Stimulated activated CD8-positive, alpha-beta memory T cell treated with anti-CD3 and anti-CD28 coated beads, Interleukin-7, amount 100 ng/mL, for 24 hours (primary cell): ENCODE data around the gene CDH3.

Experiments
- DNase-seq: peaks from one replicate; pipeline ENCODE4 v3.0.0-alpha.2; 2020; ENCODE audit warnings: low read depth

Gene CDH3

DNA sequence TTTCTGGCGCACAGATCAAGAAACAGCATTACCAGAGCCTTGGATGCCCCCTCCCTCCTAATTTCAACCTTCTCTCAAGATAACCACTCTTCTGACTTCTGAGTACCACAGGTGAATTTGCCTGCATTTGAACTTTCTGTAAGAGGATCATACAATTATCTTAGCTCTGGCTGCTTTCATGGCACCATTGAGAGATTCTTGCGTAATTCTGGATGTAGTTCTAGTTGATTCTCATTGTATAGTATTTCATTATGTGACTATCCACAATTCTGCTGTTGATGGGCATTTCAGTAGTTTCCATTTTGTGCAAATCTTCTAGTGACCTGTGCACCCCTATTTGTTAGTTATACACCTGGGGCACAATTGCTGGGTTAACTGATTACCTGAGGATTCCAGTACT is 7.5 kb downstream of the CDH3 start:
- no peak for DNase-seq

DNA sequence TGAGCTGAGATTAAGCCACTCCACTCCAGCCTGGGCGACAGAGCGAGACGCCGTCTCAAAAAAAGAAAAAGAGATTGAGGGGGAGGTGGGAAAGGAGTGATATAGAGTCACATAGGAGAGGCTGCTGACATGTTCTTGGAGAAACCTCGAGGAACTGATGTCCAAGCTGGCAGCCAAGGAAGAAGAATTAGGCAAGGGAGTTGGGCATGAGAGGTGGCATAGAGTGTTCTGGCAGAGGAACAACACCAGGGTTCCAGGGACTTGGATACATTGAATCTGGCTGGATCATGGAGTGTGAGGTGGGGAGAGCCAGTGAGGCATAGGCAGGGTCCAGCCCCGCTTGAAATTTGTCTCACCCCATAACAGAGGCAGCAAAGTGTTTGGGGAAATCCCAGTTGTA is 10.7 kb downstream of the CDH3 start:
- DNase-seq = no peak

DNA sequence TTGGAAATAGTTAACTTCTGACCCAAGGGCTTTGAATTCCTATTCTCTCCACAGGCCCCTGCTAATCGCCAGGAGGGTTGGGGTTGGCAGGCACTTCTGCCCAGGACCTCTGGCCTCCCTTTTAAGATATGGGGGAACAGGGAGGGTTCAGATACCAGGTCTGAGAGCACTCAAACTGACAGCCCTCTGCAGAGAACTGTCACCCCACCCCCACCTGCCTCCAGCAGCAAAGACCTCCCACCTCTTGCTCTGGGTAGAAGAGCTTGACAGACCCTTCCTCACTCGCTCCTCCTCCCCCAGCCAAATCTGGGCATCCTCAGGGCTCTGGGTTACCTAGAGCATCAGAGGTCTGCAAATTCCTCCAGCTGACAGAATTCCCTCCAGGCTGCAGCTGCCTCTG is 11.6 kb downstream of the CDH3 start:
- no peak for DNase-seq

DNA sequence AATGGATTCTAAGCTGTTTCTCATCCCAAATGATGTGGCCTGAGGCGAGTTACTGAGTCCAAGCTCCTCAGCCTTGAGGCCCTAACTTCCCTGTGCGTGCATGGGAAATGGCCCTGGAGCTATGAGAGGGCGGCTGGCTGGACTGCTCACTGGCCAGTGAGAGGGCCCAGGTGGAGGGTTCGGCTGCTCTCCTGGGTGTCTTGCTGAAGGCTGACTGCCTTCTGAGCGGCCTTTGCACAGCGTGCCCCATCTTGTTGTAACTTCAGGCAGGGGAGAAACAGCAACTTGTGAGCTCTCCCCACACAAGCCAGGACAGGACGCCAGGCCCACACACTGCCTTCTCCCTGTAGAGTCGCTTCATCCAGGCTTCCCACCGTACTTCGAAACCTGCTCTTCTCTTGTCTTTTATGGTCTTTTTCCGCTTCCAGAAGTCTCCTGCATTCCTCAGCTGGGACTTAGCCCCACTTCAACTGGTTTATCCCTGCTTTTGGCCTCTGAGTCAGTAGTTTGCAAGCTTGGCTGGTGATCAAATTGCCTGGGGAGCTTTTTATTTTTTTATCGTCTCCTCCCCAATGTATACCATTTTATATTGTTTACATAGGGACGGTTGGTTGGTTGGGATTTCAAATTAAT is 13.3 kb downstream of the CDH3 start:
- DNase-seq = no peak

GRCh38 chr16:68658974-68659360 is 13.9 kb downstream of the CDH3 start:
- no peak for DNase-seq

DNA sequence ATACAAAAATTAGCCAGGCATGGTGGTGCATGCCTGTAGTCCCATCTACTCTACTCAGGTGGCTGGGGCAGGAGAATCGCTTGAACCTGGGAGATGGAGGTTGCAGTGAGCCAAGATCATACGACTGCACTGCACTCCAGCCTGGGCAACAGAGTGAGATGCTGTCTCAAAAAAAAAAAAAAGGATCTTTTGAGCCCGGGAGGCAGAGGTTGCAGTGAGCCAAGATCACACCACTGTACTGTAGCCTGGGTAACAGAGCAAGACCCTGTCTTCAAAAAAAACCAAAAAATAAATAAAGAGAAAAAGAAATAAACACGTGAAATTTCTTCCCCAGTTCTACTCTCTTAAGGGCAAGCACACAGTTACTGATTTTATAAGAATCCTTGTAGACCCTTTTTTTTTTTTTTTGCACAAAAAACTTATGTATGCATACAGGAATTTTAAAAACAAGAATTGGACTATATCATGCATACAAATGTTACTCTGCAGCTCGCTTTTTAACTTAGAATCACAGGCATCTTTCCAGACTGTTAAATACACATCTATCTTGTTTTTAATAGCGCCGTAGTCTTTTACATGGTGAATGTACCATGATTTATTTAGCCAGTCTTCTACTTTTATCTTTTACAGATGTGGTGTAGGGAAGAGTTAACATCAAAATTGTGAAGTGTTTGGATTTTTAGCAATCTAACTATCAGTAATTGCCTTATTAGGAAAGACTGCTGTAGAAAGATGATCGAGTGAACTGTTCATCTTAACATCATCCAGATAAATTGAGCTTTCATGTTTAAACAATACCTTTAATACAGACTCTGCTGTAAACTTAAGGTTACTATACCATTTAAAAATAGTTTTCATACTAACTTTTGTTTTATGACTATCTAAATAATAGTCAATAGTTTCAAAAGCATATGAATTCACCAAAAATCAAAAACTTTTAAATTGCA is 14.6 kb downstream of the CDH3 start:
- DNase-seq = no peak

- DNase-seq = no peak
Observed at GRCh38 chr16:68660359-68660795, 15.3 kb downstream of the CDH3 start.

GRCh38 chr16:68662035-68662434 is 16.9 kb downstream of the CDH3 start:
- DNase-seq = no peak

DNA sequence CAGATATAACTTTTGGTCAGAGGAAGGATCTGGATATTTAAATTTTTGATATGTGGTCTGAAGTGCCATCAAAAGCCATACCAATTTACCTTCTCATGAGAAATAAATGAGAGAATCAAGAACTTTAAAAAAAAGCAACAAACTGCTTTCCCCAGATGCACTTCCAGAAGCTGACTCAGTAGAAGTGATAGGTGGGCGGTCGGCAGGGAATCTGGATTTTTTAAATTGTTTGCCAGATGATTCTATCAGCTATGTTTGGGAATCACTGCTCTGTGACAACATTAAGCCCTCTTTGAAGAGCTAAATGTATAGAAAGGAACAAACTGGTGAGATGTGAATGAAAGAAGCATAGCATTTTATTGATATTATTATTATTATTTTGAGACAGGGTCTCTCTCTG is 19.2 kb downstream of the CDH3 start:
- no peak for DNase-seq

- DNase-seq = no peak
Observed at GRCh38 chr16:68665501-68665900, 20.4 kb downstream of the CDH3 start.

DNA sequence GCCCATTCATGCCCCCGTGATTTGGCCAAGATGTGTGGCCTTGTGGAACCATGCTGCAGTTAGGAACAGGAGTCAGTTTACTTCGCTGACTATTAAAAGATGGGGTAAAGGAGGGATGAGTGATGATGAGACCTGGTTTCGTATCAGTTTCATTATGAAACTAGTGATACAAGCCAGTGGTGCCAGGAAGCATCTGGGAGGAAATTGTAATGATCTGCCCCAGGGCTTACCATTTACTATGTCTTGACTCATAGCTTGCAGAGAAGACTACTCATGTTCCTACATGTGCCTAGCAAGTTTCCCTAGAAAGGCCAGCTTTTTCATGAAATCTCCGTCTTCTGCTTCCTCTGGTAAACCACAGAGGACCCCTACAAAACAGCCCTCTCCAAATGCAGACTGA is 23.2 kb downstream of the CDH3 start:
- DNase-seq = no peak

- no peak for DNase-seq
Observed at GRCh38 chr16:68676113-68676860, 31.2 kb downstream of the CDH3 start.

GRCh38 chr16:68681038-68681437 is 35.9 kb downstream of the CDH3 start:
- no peak for DNase-seq

GRCh38 chr16:68685685-68686478 is 40.8 kb downstream of the CDH3 start:
- no peak for DNase-seq

- DNase-seq = no peak
Observed at GRCh38 chr16:68686905-68687304, 41.8 kb downstream of the CDH3 start.

DNA sequence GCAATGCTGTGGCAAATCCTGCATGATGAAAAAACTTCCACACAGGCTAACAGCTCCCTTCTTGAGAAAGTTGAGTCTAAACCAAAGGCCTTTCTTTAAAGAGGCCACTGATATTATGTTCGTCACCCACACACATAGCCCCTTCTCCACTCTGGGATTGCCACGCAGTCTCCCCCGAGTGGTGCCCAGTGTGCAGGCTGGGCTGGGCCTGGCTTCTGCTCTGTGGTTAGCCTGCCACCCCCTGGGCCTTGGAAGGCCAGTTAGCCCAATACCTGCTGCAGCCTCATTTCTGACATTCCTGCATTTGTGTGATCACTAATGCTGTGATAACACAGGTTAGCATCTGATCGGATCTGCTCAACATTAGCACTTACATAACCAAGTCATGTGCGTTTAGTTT is 44.8 kb downstream of the CDH3 start:
- no peak for DNase-seq

GRCh38 chr16:68695575-68695974 is 50.5 kb downstream of the CDH3 start:
- no peak for DNase-seq

DNA sequence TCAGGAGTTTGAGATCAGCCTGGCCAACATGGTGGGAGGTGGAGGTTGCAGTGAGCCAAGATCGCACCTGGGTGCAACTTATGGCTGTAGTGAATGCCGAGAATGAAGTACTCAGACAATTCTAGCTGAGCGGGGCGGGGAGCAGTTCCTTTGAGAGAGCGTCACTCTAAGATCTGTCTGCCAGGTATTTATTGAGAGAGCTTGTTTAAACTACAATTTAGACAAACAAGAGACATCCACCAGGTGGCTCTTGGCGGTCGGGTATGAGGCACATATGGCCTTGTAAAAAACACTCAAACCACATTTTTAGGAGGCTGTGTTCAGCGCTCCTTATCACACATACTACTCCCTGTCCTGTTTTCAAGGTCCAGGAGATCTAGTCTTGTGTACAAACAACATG is 51.4 kb downstream of the CDH3 start:
- DNase-seq = no peak

- DNase-seq = no peak
Observed at GRCh38 chr16:68698091-68698490, 53.0 kb downstream of the CDH3 start.

GRCh38 chr16:68700120-68700519 is 55.0 kb downstream of the CDH3 start:
- no peak for DNase-seq

GRCh38 chr16:68700831-68701230 is 55.7 kb downstream of the CDH3 start:
- DNase-seq = no peak
